ENCODE data around the gene CYB5R4.
"Not testable (repeated sequence)": the region's sequence is repeated elsewhere in the genome, so short reads cannot be mapped to it uniquely, and the experiment has no call there.

CYB5R4 gene

GRCh38 chr6:83867527-83868161 is 8.2 kb downstream of the CYB5R4 start:
- DNase-seq: no peak

- DNase-seq: no peak
Measured at GRCh38 chr6:83868639-83869038, 9.2 kb downstream of the CYB5R4 start.

DNA sequence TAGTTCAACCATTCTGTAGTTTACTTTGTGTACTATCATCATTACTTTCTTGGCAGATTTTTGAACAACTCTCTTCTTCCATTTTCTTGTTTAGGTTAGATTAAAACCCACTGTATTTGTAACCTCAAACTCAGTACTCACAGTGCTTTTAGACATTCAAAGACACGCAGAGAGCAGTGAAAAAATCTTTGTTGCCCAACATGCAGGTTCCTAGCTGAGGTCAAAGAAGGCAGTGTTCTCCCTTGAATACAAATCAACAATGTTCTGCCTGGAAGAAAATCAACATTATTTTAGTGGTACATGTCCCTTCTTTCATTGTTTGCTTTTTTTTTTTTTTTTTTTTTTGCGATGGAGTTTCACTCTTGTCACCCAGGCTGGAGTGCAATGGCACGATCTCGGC is 11.2 kb downstream of the CYB5R4 start:
- peak; percentile 29 for DNase-seq

GRCh38 chr6:83872386-83873118 is 13.1 kb downstream of the CYB5R4 start:
- peak; percentile 59 for DNase-seq

DNA sequence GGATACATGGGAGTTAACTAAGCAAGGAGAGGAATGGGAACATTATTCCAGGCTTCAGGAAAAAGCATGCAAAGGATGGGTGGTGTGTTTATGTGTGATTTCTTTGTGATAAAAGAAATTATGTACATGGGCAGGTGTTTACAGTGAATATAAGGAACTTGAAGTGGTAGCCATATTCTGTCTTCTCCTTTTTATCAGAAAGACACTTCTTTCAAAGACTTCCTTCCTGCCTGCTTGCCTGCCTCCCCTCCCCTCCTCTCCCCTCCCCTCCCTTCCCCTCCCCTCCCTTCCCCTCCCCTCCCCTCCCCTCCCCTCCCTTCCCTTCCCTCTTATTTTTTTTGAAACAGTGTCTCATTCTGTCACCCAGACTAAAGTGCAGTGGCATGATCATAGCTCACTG is 14.4 kb downstream of the CYB5R4 start:
- DNase-seq: no peak

DNA sequence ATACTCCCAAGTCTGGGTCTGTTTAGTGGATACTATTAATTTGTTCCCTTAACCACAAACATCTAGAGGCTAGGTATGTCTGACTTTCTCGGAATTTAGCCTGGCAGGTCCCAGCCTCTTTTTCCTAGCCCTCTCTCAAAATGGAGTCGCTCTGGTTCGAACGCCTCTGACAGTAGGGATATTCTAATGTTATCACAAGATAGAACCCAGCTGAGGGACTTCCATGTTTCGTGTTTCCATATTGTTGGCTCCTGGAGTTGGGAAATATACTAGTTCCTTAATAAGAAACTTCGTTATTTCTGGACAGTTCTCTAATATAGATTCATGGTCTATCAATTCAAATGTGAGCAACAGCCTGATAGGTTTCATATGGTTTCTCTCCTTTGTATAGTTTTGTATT is 16.4 kb downstream of the CYB5R4 start:
- DNase-seq: no peak

DNA sequence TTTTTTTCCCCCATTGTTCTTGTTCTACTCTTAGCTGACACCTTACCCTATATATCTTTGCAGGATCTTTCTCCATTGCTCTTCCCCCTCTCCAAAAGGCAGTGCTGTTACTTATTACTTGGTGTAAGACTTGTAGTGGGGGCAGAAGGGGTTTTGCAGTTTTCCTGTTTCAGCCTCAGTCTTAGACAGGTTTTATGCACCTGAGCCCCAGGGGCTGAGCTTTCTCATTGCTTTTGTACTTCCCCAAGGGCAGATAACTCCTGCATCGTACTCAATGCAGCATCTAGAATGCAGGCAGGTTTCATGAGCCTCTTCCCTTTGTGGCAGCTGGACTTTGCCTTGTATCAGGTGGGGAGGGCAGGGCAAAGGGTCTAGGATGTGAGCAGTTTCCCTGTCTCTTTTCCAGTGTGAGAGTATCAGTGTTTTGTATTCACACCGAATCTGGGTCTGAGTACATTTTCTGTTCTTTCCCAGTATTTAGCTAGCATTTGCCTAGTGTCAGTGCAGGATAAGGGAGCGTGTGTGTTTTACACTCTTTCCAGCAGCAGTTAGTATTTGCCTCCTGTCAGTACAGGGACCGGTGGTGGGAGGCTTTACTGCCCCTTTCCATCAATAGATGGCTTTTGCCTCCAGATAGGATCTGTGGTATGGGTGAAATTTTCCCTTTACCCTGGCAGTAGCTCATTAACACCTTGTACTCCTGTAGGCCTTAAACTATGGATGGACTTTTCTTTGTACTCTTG is 19.6 kb downstream of the CYB5R4 start:
- DNase-seq: no peak

DNA sequence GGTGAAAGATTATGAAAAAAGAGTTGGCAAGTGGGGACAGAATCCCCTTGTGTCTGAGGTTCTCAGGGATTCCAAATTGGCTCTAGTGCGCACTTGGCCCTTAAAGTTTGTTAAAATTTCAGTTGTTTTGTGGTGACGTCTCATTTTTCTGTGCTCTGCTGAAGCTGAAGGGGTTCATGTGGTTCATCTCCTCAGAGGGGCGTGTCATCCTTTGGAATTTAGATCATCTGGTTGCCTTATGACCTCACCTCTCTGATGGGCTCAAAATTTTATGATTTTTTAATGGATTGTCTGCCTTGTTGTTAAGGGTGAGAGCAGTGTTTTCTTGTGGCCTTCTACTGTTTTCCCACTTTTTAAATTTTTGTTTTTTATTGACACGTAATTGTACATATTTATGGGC is 20.3 kb downstream of the CYB5R4 start:
- DNase-seq: no peak

DNA sequence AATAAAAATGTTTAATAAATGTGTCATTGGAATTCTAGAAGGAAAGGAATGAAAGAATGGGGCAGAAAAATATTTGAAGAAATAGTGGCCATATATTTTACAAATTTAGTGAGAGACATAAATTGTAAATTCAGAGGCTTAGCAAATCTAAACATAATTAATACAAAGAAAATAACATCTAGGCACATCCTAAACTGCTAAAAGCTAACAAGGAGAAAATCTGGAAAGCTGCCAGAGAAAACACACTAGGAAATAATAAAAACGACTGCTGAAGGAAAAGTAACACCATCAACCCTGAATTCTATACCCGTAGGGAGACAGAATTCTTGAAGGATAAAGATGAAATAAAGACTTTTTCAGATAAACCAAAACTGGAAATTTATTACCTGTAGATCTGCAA is 23.8 kb downstream of the CYB5R4 start:
- DNase-seq: no peak

GRCh38 chr6:83884523-83884922 is 25.0 kb downstream of the CYB5R4 start:
- DNase-seq: peak; percentile 17

- no peak for DNase-seq
Measured at GRCh38 chr6:83885984-83886383, 26.5 kb downstream of the CYB5R4 start.

DNA sequence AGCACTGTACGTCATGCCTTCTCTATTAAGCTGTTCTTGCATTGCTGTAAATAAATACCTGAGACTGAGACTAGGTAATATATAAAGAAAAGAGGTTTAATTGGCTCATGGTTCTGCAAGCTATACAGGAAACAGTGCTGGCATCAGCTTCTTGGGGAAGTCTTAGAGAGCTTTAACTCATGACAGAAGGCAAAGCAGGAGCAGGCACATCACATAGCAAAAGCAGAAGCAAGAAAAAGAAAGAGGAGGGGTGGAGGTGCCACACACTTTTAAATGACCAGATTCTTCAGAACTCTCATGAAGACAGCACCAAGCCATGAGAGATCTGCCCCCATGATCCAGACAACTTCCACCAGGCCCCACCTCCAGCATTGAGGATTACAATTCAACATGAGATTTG is 30.1 kb downstream of the CYB5R4 start:
- DNase-seq: no peak

DNA sequence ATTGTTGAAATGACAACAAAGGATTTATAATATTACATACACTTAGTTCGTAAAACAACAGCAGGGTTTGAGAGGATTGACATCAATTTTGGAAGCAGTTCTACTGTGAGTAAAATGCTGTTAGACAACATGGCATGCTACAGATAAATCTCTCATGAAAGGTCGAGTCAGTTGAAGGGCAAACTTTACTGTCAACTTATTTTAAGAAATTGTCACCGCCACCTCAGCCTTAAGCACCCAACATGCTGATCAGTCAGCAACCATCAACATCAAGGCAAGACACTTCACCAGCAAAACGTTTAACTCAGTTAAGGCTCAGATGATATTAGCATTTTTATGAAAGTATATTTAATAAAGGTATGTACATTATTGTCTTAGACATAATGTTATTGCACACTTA is 31.0 kb downstream of the CYB5R4 start:
- no peak for DNase-seq

- DNase-seq: no peak
Measured at GRCh38 chr6:83891586-83891985, 32.1 kb downstream of the CYB5R4 start.

GRCh38 chr6:83893024-83893423 is 33.5 kb downstream of the CYB5R4 start:
- no peak for DNase-seq

DNA sequence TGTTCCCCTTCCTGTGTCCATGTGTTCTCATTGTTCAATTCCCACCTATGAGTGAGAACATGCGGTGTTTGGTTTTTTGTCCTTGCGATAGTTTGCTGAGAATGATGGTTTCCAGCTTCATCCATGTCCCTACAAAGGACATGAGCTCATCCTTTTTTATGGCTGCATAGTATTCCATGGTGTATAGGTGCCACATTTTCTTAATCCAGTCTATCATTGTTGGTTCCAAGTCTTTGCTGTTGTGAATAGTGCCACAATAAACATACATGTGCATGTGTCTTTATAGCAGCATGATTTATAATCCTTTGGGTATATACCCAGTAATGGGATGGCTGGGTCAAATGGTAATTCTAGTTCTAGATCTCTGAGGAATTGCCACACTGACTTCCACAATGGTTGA is 37.6 kb downstream of the CYB5R4 start:
- not testable (repeated sequence) for DNase-seq

DNA sequence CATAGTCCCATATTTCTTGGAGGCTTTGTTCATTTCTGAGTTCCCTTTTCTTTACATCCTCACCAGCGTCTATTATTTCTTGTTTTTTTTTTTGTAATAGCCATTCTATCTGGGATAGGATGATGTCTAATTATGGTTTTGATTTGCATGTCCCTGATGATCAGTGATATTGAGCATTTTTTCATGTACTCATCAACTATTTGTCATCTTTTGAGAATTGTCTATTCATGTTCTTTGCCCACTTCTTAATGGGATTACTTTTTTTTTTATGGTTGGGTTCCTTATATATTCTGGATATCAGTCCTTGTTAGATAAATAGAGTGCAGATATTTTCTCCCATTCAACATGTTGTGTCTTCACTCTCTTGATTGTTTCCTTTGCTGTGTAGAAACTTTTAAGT is 42.1 kb downstream of the CYB5R4 start:
- no peak for DNase-seq

DNA sequence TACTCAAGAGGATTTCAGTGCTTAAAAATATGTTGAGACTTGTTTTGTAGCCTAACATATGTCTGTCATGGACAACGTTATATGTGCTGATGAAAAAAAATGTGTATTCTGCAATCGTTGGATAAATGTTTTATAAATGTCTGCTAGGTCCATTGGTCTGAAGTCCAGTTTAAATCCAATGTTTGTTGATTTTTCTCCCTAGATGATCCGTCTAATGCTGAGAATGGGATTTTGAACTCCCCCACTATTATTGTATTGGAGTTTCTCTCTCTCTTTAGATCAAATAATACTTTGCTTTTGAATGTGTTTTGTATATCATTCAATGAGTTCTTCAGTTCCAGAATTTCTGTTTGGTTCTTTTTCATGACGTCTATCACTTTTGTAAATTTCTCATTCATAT is 44.9 kb downstream of the CYB5R4 start:
- DNase-seq: no peak

DNA sequence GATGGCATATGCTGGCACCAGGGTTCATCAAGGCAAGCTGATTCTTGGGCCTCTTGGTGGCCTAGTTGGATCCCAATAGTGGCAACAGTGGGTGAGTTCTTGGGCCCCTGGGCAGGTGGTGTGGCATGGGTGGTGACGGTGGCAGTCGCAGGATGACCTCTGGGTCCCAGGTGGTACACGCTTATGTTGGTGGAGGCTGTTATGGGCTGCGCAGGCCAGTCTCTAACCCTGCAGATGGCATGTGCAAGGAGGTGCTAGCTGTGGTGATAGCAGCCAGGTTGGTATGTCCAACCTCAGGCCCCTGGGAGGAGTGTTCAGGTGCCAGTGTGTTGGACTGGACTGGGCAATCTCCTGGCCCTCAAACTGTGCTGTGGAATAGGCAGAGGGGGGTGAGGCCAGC is 46.2 kb downstream of the CYB5R4 start:
- DNase-seq: no peak

DNA sequence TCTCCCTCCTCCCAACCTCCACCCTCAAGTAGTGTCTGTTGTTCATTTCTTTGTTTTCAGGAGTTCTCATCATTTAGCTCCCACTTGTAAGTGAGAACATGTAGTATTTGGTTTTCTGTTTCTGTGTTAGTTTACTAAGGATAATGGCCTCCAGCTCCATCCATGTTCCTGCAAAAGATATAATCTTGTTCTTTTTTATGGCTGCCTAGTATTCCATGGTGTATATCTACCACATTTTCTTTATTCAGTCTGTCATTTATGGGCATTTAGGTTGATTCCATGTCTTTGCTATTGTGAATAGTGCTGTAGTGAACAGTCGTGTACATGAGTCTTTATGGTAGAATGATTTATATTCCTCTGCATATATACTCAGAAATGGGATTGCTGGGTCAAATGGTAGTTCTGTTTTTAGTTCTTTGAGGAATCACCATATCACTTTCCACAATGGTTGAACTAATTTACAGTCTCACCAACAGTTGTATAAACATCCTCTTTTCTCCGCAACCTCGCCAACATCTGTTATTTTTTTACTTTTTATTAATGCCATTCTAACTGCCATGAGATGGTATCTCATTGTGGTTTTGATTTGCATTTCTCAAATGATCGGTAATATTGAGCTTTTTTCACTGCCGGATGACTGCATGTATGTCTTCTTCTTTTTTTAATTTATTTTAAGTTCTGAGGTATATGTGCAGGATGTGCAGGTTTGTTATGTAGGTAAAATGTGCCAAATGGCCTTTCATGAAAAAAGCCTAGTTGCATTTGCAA is 48.3 kb downstream of the CYB5R4 start:
- DNase-seq: not testable (repeated sequence)

DNA sequence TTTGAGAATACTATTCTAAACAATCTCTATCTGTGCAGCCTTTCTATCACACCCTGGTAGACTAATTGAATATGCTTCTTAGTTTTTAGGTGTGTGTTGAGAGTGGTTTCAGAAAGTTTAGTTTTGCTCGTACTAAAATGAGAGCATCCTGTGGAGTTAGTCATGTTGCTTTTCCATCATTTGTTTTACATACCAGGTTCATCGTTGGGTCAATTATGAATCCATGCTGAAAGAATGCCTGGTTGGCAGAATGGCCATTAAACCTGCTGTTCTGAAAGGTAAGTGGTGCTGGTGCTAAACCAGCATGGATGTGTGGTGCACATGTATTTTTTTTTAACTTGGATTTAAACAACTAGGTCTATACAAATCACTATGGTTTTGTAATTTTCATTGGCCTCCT is 49.3 kb downstream of the CYB5R4 start:
- DNase-seq: no peak

DNA sequence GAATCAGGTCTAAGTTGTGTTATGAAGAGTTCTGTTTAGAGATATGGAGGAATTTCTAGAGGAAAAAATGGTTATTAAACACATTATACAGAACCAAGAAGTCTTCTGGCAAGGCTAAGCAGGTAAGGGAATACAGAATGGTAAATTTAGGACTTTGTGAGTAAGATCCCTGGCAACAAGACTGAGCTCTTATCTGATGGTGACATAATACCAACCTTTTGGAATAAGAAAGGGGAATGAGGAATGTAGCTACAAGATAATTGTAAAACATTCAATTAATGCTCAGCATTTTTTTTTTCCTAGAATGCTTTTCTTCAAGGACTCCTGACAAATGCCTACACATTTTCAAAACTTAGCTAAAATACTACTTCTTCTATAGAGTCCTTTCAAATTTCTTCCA is 51.8 kb downstream of the CYB5R4 start:
- no peak for DNase-seq

DNA sequence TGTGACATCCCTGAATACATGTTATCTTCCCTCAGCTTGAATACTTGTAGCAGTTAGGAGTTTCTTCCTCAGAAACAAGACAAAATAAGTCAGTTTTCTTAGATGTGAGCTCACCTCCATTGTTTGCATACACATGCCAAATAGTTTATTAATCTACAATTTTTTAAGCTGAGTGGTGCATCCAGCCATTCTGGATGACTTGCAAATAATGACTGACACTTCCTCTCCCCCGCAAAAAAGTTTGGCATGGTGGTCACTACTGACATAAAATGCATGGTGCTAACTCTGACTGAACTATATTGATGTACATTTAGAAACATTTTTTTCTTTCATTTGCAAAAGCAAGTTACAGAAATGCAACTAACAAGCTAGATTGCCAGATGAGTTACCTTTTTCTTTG is 55.5 kb downstream of the CYB5R4 start:
- no peak for DNase-seq

Measured in midbrain (tissue), 1 donor.